Urinary bladder (tissue), 4 donors: ENCODE results near the gene ITGB2. TPM values are rescaled to one million over a fixed set of nuclear protein-coding genes. Genes with fewer than 3 reads are reported as not detected.
"Not testable (repeated sequence)": the region's sequence is repeated elsewhere in the genome, so short reads cannot be mapped to it uniquely, and the experiment has no call there.

Experiments used
- DNase-seq: peaks from one replicate; pipeline ENCODE4 v3.0.0-alpha.2; 2015; ENCODE audit errors: extremely low spot score
- H3K27ac ChIP-seq: one replicate; pipeline ENCODE4 v1.5.1; 2013; ENCODE audit warnings: low read depth, mild to moderate bottlenecking, moderate library complexity
- H3K36me3 ChIP-seq: one replicate; pipeline ENCODE4 v1.6.1; 2013; ENCODE audit warnings: mild to moderate bottlenecking, moderate library complexity; ENCODE audit not compliant: insufficient read depth
- H3K4me1 ChIP-seq: one replicate; pipeline ENCODE4 v1.6.1; 2013; ENCODE audit warnings: mild to moderate bottlenecking, moderate library complexity; ENCODE audit not compliant: insufficient read depth
- H3K4me3 ChIP-seq: one replicate; pipeline ENCODE4 v1.5.1; 2013; ENCODE audit warnings: low read depth, low read length
- WGBS: extraction: QIAGEN DNeasy Blood & Tissue Kit; methylation state at CpG from one replicate; pipeline ENCODE4 v1.1.7; 2013; 5-methylcytosine and 5-hydroxymethylcytosine counted together
- polyA plus RNA-seq: library from polyadenylated mRNA; stranded (reverse); fragments of 200-250 nt; gene quantifications from one replicate; pipeline ENCODE4 v1.2.3, GENCODE V29; 2013
- total RNA-seq: library from RNA; depleted of rRNA; stranded (reverse); fragments of >200 nt; gene quantifications from one replicate; pipeline ENCODE4 v1.2.3, GENCODE V29; 2014
- donor health status: healthy with polysubstance abuse.
- donor health status: healthy.

The ITGB2 gene
- total and polyA plus RNA-seq, 2 donors = 20.8 to 39.9 TPM

DNA sequence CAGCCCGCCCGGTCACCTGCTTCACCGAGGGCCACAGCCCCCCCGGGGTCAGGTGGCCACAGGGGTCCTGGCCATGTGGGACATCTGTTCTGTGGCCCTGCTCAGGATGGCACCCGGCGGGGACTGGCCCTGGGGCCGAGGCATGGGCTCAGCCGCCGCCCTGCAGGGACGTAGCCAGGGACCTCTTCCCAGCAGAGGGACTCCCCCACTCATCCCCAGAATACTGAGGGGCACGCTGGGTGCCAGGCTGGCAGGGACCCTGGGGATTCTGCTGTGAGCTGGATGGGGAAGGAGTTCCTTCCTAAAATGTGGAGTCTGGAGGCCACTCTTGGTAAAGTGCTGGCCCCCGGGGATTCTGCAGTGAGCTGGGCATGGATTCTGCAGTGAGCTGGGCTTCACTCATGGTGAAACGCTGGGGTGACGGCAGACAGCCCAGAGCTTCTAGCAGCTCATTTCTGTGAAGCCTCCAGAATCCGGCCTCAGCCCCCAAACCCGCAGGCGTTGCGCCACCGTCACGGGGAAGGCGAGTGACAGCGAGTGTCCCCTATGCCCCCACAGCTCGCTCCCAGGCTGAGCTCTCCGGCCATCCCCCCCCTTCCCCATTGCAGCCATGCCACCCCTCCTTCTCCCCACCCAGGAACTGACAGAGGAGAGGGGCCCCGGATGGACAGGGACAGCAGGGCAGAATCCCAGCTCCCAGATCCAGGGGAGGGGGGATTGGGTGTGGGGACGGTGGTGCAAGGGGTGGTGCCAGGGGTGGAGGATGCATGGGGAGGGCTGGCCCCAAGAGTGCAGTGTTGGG is 1.4 kb downstream of the ITGB2 start:
- 69% methylated on average over 22 of the region's 26 CpGs for WGBS
- H3K4me1 ChIP-seq = no peaks in the 10 kb centered on the region

DNA sequence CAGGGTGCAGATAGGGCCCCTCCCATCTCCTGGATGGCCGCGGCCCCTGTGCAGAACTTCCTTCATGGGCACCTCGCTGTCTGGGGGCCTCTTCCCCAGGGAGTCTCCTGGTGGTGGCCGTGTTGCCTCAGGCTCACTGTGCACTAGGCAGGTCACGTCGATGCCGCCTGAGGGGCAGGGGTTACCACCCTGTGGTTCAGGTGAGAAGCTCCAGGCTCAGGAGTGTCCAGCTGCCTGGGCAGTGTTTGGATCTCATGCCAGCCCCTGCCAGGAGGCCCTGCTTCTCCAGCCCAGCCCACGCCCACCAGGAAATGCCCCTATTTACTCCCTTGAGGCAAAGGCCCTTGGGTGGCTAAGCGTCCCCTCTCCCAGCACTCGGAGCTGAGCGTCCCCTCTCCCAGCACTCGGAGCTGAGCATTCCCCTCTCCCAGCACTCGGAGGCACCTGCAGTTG is 2.1 kb downstream of the ITGB2 start:
- no peak for DNase-seq
- WGBS = 71% methylated on average over 13 of the region's 13 CpGs
- H3K4me1 ChIP-seq = peaks cover under 1% of the 10 kb centered on the region
- H3K27ac ChIP-seq = no peak overlapping the region
- no peak overlapping the region for H3K4me3 ChIP-seq
- H3K36me3 ChIP-seq = no peaks in the 10 kb centered on the region

More for the DNA sequence above, 1.4 kb downstream of the ITGB2 start:
- Histone ChIP-seq H3K36me3 (no peaks in the 10 kb centered on the region), H3K4me3 (peak overlapping the region; percentile 40), H3K27ac (no peak overlapping the region)
- DNase-seq = no peak

DNA sequence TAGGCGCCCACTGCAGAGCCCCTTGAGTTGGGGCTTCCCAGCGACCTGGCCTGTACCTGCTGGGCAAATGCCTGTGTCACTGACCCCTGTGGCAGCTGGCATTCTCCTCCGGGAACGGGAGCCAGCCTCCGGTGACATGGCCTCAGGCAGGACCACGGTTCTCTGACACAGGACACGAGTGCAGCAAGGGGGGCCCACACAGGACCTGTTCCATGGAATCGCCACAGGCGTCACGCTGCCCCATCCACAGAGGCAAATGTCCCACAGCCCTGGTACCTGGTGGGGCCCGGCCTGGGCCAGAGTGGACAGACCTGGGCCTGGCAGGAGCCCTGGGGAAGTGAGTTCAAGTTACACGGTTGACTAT is 2.6 kb downstream of the ITGB2 start:
- no peak overlapping the region for H3K4me3 ChIP-seq
- H3K36me3 ChIP-seq = no peaks in the 10 kb centered on the region
- H3K4me1 ChIP-seq = peaks cover 1% of the 10 kb centered on the region
- no peak for DNase-seq
- no peak overlapping the region for H3K27ac ChIP-seq
- 87% methylated on average over 12 of the region's 12 CpGs for WGBS

DNA sequence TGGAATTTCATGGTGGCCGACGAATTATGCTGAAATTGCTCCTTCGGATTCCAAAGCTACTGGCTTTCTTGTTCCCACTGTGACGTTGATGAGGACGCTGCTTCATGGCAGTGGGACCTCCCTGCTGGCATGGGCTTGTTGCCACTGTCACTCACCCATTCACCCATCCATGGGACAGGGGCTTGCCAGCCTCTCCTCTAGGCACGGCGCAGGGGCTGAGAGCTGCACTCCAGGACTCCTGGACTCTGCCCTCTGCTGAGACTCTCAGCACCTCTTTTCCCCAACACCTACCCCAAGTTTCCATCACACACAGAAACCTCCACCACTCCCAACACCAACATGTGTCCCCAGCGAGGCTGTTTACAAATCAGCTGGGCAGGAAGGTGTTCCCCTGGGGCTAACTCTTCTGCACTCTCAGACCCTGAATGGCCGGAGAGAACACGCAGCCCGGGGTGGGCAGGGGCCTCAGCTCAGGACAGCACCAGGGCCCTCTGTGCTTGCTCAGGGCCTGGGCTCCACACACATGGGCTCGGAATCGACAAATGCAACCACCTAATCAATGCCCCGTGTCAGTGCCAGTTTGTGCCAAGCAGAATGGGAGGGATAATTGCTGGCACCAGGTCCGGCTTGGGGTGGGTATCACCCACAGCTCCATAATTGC is 3.1 kb downstream of the ITGB2 start:
- peaks cover 1% of the 10 kb centered on the region for H3K4me1 ChIP-seq
- no peak overlapping the region for H3K27ac ChIP-seq
- 84% methylated on average over 15 of the region's 15 CpGs for WGBS
- H3K4me3 ChIP-seq = no peak overlapping the region
- H3K36me3 ChIP-seq = no peaks in the 10 kb centered on the region
- DNase-seq = no peak

DNA sequence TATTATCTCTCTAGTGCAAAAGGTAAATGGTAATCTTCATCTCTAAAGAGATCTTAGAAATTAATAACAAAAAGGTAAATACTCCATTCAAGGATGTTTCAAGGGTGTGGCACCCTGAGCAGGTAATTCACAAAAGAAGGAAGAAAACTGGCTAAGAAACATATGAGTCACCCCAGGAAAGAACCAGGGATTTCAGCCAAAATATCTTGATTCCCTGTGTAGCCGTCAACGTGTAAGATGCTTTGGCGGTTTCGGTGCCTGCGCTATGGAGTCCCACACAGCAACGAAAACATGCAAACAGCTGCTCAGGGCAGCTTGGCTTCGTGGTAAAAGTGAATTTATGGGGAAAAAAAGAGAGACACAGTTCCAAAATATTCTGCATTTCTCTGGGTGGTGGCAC is 3.7 kb downstream of the ITGB2 start:
- WGBS = 56% methylated on average over 7 of the region's 7 CpGs
- Histone ChIP-seq H3K4me3 (no peak overlapping the region), H3K4me1 (peaks cover 1% of the 10 kb centered on the region), H3K27ac (no peak overlapping the region), H3K36me3 (no peaks in the 10 kb centered on the region)
- no peak for DNase-seq

DNA sequence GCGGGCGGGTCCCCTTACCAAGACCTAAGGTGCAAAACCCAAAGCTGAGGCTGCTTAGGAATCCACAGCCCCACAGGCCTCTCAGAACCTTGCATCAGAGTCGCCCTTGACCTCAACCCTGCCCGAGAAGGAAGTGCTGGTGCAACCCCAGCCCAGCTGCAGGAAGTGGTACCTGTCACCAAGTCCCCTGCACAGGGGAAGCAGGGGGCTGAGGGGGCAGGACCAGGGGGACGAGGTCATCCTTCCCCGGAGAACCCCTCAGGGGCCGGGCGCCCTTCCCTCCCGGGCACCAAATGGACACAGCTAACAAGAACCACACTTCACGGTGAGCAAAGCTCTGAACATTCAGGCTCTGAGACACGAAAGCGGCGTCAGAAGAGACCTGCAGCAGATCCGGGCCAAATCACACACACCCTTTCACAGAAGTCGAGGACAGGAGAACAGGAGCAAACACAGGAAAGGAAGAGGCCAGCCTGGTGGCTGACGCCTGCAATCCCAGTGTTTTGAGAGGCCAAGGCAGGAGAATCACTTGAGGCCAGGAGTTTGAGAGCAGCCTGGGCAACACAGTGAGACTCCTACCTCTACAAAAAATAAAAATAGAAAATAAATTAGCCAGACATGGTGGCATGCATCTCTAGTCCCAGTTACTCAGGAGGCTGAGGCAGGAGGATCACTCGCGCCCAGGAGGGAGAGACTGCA is 6.4 kb downstream of the ITGB2 start:
- 80% methylated on average over 18 of the region's 18 CpGs for WGBS
- Histone ChIP-seq H3K27ac (no peak overlapping the region), H3K4me3 (no peak overlapping the region), H3K36me3 (no peaks in the 10 kb centered on the region), H3K4me1 (peaks cover 1% of the 10 kb centered on the region)
- no peak for DNase-seq

DNA sequence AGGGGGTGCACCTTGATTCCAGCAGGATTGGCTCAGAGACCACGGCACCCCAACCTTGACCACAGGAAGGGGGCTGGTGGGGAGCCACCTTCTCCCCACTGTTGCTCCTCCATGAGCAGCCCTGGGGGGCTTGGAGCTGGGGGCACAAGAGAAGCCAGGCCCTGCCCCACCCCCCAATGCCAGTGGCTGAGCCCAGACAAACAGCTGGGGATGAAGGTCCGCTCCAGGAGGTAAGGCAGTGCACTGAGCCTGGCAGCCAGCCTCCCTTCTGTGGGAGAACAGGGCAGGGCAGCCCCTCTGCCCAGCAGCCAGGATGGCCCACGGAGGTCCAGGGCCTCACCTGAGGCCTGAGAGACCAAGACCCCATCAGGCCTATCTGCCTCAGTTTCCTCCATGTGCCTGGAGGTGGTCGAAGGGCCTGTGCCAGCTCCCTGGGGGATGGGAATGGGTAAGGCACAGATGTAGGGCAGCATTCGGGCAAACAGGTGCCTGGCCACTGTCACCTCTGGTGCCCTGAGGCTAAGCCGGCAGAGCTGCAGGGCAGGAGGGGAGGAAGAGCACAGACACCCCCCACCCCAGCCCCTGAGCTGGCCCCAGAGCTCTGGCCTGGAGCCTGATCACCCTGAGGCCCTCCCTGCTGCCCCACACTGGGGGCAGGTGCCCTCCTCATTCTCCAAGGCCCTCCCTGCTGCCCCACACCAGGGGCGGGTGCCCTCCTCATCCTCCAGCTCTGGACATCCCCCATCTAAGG is 7.1 kb downstream of the ITGB2 start:
- no peaks in the 10 kb centered on the region for H3K36me3 ChIP-seq
- H3K4me3 ChIP-seq = no peak overlapping the region
- H3K27ac ChIP-seq = no peak overlapping the region
- DNase-seq = no peak
- H3K4me1 ChIP-seq = peaks cover 1% of the 10 kb centered on the region
- WGBS = 82% methylated on average over 7 of the region's 7 CpGs

DNA sequence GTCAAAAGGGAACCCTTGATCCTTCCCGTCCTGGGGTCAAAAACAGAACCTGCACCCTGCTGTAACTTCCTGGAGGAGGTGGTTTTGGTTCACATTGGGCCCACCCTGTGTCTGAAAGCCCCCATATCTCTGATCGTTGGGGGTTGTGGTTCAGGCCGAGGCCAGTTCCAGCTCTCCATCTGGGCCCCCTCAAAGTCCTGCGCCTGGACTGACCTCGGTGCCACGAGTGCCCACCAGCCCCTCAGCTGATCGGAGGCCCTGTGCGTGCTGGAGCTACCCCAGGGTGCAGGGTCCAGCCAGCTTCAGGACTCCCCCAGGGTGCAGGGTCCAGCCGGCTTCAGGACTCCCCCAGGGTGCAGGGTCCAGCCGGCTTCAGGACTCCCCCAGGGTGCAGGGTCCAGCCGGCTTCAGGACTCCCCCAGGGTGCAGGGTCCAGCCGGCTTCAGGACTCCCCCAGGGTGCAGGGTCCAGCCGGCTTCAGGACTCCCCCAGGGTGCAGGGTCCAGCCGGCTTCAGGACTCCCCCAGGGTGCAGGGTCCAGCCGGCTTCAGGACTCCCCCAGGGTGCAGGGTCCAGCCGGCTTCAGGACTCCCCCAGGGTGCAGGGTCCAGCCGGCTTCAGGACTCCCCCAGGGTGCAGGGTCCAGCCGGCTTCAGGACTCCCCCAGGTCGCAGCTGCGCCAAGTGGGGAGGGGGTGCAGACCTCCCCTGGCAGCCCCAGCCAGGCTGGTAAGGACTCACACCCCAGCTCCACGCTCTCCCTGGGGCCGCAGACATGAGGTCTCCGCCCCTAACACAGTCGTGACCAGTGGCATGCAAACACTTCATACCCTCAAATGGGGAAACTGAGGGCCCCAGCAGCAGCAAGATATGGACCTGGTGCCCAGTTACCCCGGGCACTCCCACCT is 7.9 kb downstream of the ITGB2 start:
- H3K36me3 ChIP-seq, DNase-seq, H3K4me3 ChIP-seq, H3K27ac ChIP-seq, H3K4me1 ChIP-seq: not testable (repeated sequence)
- 76% methylated on average over 19 of the region's 25 CpGs for WGBS

DNA sequence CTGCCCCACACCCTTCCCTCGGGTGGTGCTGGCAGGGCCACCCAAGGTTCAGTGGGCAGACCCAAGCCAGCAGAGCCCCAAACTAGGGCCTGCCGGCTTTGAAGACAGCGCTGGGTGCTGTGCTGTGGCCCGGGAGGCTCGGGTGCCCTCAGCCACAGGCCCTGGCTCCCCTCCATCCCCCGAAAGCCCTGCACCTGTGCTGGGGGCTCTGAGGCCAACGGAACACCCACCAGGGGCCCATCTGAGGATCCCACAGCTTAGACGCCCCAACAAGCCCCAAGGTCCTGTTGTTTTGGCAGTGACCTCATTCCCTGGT is 8.6 kb downstream of the ITGB2 start:
- WGBS = 81% methylated on average over 8 of the region's 8 CpGs
- peaks cover 1% of the 10 kb centered on the region for H3K4me1 ChIP-seq
- no peak overlapping the region for H3K27ac ChIP-seq
- H3K4me3 ChIP-seq = no peak overlapping the region
- H3K36me3 ChIP-seq = no peaks in the 10 kb centered on the region
- DNase-seq = no peak

DNA sequence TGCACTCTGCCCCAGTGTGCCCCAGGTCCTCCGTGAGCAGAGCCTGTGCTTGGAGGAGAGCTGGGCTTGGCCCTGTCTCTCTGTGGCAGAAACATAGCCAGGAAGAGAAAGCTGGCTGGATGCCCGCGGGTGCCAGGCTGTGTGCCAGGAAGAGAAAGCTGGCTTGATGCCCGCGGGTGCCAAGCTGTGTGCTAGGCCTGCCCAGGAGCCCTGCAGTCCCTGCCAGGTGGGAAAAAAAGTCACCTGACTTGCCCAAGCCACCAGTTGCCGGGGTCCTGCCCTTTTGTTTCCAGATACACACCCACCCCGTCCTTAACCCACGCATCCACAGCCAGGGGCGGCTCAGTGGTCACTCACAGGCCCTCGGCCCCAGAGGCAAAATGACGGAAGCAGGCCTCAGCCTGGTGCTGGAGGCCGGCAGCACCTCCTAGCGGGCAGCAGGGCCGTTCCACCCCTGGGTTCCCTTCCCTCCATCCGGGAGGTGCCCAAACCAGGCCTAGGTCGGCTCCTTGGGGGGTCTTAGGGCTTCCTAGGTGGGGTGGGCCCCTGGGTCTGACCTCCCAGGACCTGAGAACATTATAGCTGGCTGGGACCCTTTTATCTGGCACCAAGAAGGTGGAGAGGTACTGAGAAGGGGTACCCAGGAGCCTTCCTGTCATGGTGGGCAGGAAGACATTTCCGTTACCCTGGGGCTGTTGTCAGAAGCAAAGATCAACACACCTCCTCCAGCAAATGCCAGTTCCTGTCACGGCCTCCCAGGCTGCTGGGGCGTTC is 9.1 kb downstream of the ITGB2 start:
- 60% methylated on average over 19 of the region's 19 CpGs for WGBS
- Histone ChIP-seq H3K4me1 (peaks cover 1% of the 10 kb centered on the region), H3K4me3 (no peak overlapping the region), H3K36me3 (no peaks in the 10 kb centered on the region), H3K27ac (no peak overlapping the region)
- DNase-seq = no peak

DNA sequence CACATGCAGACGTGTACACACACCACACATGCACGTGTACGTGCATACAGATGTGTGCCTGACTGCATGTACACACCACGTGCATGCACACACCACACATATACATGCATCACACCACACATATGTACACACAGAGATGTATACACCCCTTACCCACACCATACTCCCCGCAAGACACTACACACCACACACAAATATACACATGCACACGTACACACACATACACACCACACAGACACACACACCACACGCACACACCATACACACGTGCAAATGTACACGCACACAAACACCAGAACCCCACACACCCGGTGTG is 9.7 kb downstream of the ITGB2 start:
- WGBS = 76% methylated on average over 10 of the region's 10 CpGs
- DNase-seq = no peak
- H3K27ac ChIP-seq = no peak overlapping the region
- H3K4me1 ChIP-seq = peaks cover 1% of the 10 kb centered on the region
- no peak overlapping the region for H3K4me3 ChIP-seq
- H3K36me3 ChIP-seq = no peaks in the 10 kb centered on the region

DNA sequence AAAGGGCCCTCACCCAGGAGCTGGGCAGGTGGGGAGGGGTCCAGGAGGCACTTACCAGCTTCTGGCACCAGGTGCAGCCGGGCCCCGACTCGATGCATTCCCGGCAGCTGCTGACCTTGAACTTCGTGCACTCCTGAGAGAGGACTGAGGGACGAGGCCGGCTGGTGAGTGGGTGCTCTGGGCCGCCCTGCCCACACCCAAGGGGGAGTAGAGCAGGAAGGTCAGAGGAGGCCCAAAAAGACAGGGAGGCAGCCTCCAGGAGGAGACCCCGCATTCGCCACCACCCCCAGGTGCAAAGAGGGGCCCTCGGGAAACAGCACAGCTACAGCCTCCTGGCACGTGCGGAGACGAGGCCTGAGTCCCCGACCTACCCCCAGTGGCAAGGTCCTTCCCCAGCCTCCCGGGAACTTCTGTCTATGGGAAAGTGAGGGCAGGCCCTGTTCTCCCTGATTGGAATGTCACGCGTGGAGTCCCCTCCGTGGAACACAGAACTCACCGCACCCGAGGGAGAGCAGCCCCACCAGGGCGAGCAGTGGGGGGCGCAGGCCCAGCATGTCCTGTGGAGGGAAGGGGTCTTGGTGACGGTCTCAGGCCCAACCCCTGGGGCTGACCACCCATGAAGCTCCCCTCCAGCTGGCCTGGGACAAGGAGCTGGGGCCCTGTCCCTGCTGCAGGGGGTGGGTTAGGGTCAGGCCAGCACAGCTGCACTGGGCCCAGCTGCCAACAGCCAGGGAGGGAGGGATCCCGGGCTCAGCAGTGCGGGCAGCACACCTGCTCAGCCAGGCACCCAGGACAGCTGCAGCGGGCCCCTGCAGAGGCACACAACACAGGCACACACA is 10.3 kb downstream of the ITGB2 start:
- Histone ChIP-seq H3K4me3 (no peak overlapping the region), H3K4me1 (peaks cover 1% of the 10 kb centered on the region), H3K27ac (no peak overlapping the region), H3K36me3 (no peaks in the 10 kb centered on the region)
- 85% methylated on average over 27 of the region's 27 CpGs for WGBS
- no peak for DNase-seq
